Activated gamma-delta T cell treated with anti-CD3 and anti-CD28 coated beads, Interleukin-2, amount 50 U/mL, for 16 hours (primary cell): ENCODE results near the gene PKP4.

Source experiments
- DNase-seq: peaks from one replicate; pipeline ENCODE4 v3.0.0-alpha.2; 2020; ENCODE audit warnings: low read depth

Gene PKP4

DNA sequence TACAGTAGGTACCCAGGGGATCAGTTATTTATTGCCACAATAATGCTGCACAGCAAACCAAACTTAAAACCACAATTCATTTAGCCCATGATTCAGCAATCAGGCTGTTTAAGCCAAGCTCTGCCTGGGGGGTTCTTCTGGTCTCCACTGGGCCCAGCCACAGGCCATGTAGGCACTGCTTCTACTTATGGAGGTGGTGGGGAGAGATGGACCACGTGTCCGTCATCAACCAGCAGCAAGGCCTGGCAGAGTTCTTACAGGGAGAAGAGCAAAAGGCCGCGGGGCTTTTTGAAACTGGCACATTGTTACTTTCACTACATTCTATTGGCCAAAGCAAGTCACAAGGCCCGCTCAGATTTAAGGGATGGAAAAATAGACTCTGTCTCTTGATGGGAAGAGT is 262.1 kb downstream of the PKP4 start:
- no peak for DNase-seq

DNA sequence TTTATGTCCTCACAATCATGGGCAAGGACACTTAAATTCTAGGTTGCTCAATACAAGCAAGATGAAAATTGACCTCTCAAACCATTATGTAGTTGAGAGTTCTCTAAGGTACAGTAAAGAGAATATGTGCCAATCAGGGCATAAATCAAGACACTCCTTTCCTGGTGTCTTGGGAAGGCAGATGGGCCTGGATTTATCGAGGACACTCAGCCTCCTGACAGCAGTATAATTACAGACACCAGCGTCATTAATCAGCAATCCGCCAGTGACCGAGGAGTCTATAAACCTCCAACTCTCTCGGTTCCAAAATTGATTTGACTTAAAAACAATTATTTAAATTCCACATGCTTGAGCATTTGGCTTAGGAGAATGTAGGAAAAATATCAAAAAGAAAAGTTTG is 262.7 kb downstream of the PKP4 start:
- no peak for DNase-seq

DNA sequence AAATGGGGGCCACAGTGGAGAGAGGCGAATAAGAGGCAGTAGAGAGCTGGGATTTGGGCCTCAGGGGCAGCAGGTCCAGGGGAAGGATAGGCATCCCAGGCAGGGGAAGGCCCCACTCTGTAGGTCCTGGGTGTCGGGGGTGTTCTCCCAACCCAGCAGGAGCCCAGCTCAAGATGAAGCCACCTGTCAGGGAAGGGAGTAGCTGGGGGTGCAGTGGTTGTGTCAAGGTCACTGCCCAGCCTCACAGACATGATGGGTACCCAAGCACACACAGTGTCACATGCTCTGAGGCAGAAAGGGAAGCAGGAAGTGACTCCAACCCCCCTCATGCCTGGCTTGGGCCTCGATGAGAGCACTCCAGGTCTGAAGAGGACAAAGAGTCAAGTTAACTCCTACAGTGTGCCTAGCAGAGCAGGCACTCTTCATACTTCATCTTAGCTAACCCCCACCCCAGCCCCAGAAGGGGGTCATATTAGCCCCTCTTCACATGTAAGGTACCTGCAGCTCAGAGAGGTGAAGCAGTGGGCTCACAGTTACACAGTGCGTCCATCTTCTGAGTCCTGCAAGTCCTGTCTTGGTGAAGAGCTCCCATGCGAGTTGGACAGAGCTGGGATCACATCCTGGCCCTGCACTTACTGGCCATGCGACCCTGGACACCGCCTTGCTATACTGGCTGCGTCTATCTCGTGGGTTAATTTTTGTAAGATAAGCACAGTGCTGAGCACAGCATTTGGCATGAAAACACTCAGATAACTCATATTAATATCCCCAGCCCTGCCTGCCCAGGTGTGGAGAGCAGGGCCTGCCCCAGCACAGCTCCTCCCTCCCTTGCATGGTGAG is 265.7 kb downstream of the PKP4 start:
- no peak for DNase-seq

DNA sequence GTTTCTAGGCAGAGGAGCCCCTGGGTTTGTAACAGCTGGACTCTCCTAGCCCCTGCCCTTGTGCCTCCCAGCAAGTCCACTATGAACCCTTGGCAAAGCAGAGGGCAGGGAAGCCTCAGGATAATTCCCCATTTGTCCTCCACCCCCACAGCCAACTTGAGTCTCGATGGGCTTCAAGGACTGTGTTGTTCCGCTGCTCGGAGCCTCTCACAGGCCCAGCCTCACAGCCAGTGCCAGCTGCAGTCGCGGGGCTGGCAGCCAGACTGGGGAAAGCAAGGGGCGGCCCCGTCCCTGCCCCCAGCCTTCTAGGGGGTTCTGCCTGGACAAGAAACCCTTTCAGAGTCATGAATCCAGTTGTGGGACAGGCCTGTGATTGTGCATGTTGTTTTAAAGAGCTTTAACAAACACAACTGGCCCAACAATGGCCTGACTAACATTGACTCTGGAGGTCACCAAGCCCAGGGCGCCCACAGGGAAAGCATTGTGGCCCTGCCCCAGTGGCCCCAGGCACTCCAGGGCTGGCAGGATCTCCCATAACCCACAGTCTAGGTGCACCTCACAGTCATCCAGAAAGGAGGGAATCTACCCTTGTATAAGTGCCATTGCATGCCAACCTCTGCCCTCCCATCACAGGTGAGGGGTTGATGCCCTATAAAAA is 266.6 kb downstream of the PKP4 start:
- no peak for DNase-seq

DNA sequence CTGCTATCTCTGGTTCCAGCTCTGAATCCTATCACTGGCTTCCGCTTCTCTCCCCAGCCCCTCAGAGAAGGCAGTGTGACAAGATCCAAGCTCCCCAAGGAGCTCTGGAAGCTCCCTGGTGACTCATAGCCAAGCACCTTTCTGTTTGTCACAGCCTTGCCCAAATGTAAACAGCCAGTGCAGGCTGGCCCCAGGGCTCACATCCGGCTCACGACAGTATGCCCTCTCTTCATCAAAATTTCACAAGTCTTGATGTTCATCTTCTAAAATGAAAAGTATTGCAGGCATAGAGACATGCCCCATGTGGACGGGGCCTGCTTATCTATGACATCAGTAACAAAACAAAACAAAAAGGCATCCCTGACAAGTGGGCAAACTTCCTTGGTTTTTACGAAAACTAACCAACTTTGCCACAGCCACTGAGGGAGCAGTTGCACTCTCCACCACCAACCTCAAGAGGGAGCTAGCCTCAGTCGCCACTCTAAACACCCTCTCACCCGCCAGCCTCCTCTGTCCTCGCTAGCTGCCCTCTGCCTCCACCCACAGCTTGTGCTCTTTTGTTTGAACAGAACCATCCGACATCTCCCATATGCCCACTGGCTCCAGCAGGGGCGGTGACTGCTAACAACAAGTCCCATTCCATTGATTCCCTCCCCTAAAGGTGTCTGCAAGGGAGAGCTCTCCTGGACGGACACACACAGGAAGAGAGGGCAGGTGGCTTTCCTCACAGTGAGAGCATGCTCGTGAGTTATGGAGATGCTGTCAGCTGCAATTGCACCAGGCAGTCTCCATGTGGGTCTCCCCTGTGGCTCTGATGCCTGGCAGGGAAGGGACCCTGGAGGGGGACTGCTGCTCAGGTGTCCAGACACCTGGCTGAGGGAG is 267.4 kb downstream of the PKP4 start:
- DNase-seq = no peak

DNA sequence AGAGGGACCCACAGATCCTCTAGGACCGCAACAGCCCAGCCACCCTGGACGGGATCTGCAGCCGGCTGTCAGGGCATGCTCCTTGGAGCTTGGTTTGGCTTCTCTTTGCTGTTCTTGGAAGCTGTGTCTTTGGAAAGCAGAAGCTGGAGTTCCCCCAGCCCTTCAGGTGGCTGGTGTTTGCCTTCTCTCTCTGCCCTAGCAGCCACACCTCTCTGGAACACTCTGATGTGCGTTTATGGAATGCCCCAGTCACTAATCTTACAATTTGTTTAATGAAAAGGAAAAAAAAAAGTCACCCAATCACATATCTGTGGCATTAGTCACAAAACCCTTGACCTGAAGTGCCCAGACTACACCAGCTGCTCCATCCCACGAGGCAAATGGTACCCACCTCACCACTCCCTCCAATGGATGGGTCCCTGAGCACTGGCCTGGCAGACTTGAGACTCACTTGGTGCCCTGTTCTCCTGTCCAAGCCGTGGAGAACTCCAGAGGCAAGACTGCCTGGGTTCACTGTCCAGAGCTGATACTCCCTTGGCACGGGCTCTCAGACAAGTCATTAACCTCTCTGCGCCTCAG is 268.1 kb downstream of the PKP4 start:
- DNase-seq = no peak

DNA sequence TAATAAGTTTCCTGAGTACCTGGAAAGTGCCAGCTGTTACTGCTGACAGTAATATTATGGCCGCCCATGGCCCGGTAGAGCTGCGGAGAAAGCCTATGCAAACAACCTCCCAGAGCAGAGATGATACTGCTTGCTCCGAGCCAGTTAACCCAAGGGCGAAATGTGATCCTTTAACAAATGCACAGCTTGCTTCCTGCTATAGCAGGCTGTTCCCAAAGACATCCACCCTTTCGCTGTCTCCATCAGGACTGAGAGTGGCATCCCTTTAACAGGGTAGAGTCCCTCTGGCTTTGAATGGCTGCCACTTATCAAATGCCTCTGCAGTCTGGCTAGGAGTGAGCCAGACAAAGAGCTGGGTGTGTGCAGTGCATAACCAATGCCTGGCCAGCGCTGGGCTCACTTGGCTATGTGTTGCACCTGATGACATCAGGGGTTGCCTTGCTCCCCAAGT is 268.7 kb downstream of the PKP4 start:
- no peak for DNase-seq

DNA sequence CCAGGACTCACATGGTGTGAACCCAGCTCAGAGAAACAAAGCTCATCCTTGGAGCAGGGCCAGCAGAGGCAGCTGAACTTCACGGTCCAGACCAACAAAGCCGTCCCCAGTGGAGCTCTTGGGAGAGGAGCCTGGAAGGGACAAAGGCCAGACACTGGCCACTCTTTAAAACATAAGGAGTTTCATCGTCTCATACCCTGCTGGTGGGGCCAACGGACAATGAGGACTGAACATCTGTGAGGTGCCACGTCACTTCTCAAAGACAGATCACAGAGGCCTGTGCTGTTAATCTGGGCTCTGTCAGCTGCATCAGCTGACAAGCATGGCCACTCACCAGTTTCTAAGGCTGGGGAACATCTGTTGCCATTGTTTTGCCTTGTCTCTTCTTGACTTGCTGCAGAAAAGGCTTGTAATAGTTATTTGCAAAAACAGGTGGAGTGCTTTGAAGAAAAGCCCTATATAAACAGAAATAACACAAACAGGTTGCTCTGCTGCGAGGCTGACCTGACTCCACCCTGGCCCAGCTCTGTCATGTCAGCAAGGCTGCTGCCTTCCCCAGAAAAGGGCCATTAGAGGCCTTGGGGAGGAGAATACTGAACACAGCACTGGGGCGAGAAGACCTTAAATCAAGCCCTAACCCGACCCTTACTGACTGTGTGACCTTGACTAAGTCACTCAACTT is 270.3 kb downstream of the PKP4 start:
- no peak for DNase-seq

DNA sequence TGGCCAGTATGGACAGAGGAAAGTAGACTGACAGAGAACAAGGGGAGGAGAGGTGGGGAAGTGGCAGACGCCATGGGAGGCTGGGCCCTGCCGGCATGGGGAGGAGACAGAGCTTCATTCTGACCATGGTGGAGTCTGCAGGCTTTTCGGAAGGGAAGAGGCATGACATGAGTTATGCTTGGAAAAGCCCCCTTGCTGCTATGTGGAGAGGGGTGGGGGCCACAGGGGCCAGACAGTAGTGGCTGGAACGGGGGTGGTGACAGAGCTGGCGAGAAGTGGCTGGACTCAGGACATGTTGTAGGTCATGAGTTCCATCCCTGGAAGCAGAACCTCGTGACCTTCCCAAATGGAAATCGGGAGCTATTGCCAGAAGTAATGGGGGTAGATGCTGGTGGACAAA is 271.7 kb downstream of the PKP4 start:
- DNase-seq = no peak

DNA sequence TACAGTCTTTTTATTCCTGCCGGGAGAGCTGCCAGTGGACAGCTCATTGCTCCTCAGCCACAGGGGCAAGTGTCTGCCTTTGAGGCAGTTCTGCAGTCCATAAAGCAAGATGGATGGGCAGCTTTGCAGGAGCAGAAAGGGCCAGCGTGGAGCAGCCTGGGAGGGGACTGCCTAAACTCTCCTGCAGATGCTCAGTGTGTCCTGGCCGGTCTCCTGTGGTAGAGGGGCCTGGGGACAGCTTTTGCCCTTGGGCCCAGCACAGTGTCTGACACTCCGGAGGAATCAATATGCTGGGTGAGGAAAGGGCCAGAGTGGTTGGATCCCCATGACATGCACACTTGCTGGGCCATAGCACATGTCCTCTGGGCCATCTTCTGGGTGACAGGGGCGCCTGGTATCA is 272.7 kb downstream of the PKP4 start:
- DNase-seq = no peak

DNA sequence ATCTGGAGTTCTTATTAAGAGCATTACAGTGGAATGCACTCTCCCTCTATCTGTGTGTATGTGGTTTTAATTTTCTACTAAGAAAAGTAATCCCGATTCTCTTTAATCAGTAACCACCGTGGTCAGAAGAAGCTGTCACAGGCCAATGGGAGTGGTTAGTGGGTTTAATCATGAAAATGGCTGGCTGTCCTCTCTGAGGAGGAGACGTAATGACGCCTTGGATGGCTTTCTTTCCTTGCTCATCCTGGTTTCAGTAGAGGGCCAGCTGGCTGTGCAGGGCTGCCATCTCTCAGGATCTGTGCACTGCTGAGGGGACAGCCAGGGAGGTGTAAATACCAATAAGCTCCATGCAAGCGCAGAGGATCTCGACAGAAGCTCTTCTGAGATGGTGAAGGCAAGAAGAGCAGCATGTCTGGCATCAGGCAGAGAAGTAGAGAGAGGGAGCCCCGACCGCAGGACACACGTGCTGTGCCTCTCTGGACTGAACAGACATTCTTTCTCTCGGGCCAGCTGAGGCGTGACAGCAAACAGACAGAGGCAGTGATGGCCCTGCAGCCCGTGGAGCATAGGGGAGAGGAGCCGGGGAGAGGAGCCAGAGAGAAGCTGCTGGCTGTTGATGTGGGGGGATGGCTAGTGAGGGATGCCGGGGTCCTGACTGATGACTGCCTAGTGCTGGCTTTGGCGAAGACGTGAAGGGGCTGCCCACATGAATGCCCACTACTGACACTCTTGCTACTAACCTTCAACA is 273.3 kb downstream of the PKP4 start:
- DNase-seq = no peak

DNA sequence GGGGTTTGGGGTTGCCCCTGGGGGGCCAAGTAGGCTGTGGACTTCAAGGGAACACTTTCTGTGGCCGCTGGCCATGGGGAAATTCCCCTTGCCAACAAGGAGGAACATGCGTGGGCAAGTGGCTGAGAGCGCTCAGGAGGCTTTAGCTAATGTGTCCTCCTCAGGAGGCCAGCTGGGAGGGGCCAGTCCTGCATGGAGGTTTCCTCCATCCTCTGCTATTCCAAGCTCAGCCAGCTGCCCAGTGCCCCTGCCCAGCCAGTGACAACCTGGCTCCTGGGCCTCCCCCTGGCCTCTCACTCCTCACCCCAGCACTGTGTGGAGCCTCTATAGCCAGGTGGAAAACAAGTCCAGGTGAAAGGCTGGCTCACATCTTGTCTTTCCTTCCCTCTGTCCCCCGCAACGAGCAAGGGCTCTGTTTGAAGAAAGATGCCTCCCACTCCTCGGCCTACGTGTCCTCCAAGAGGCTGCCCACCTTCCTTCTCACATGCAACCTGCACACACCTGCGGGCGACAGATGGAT is 273.9 kb downstream of the PKP4 start:
- no peak for DNase-seq

DNA sequence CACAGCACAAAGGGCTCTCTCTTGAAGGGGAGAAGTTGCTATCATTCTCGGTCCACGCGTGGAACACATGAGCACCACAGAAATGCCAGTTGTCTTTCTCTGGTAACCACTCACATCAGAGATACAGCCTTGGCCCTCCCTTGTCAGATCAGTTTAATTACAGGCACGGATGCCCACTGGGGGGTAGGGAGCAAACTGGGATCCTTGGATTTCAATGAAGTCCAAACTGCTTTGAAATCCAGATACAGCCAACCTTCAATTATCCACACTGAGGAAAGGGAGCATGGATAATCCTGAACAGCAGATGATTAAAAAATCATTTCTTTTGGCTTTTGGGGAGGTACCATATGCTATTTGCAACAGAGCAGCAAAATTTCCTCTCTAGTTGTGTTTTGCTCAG is 274.6 kb downstream of the PKP4 start:
- DNase-seq = no peak
